Bronchial epithelial cell (primary cell): Measurements from ENCODE around the gene A2ML1. TPM values are rescaled to one million over a fixed set of nuclear protein-coding genes. Genes with fewer than 3 reads are reported as not detected.
"Not testable (repeated sequence)": the region's sequence is repeated elsewhere in the genome, so short reads cannot be mapped to it uniquely, and the experiment has no call there.

ENCODE experiments used
- DNase-seq: peaks from one replicate; pipeline ENCODE4 v3.0.0-alpha.2; 2010; ENCODE audit warnings: low read depth
- FAIRE-seq: peaks from 2 replicates; lab custom pipeline; 2011; peaks lifted over from hg19 to GRCh38; lab: Jason Lieb, UNC
- H3K27me3 ChIP-seq: 2 replicates; pipeline ENCODE4 v1.5.1; 2011; ENCODE audit warnings: low read length; ENCODE audit not compliant: control insufficient read depth, insufficient read depth
- H3K36me3 ChIP-seq: 2 replicates; pipeline ENCODE4 v1.5.1; 2011; ENCODE audit warnings: low read length; ENCODE audit not compliant: control insufficient read depth, insufficient read depth
- H3K4me3 ChIP-seq: 2 replicates; pipeline ENCODE4 v1.5.1; 2011; ENCODE audit warnings: mild to moderate bottlenecking, low read depth, low read length, control low read depth
- CTCF ChIP-seq: IDR thresholded peaks from 2 replicates; pipeline ENCODE4 v1.5.1; 2011; ENCODE audit warnings: mild to moderate bottlenecking, moderate library complexity, low read length, control low read depth, inconsistent platforms; ENCODE audit not compliant: insufficient read depth, severe bottlenecking
- total RNA-seq: library from RNA; depleted of rRNA; stranded (reverse); fragments of >200 nt; gene quantifications from 2 replicates; pipeline ENCODE4 v1.2.1, GENCODE V29; 2014

The A2ML1 gene
- total RNA-seq, 1 donor from 2014 or later, result 61.9 TPM

GRCh38 chr12:8796831-8797626, 25.4 kb upstream of the A2ML1 start:
- Histone ChIP-seq H3K4me3 (no peak overlapping the region), H3K36me3 (no peaks in the 10 kb centered on the region), H3K27me3 (no peaks in the 10 kb centered on the region)
- no peak for DNase-seq
- TF ChIP-seq CTCF, result no peak
- FAIRE-seq, result no peak

- not testable (repeated sequence) for DNase-seq, H3K36me3 ChIP-seq, H3K27me3 ChIP-seq, FAIRE-seq, H3K4me3 ChIP-seq
Observed at GRCh38 chr12:8801213-8801612, 21.2 kb upstream of the A2ML1 start.

- DNase-seq, H3K4me3 ChIP-seq, H3K27me3 ChIP-seq, H3K36me3 ChIP-seq, FAIRE-seq: not testable (repeated sequence)
Observed at GRCh38 chr12:8804833-8805232, 17.6 kb upstream of the A2ML1 start.

- FAIRE-seq, result not testable (repeated sequence)
Observed at GRCh38 chr12:8805487-8805886, 16.9 kb upstream of the A2ML1 start.

GRCh38 chr12:8807084-8807483, 15.3 kb upstream of the A2ML1 start:
- FAIRE-seq, H3K4me3 ChIP-seq, DNase-seq, H3K36me3 ChIP-seq, H3K27me3 ChIP-seq: not testable (repeated sequence)

More at GRCh38 chr12:8805487-8805886, 16.9 kb upstream of the A2ML1 start:
- H3K36me3 ChIP-seq, H3K4me3 ChIP-seq, H3K27me3 ChIP-seq, DNase-seq: not testable (repeated sequence)

GRCh38 chr12:8810112-8810511, 12.3 kb upstream of the A2ML1 start:
- not testable (repeated sequence) for H3K4me3 ChIP-seq, FAIRE-seq, H3K27me3 ChIP-seq, DNase-seq, H3K36me3 ChIP-seq

GRCh38 chr12:8813572-8814357, 8.7 kb upstream of the A2ML1 start:
- TF ChIP-seq CTCF, result no peak
- no peaks in the 10 kb centered on the region for H3K36me3 ChIP-seq
- no peaks in the 10 kb centered on the region for H3K27me3 ChIP-seq
- DNase-seq (no peak), FAIRE-seq (no peak)
- H3K4me3 ChIP-seq, result no peak overlapping the region

GRCh38 chr12:8816448-8817050, 5.9 kb upstream of the A2ML1 start:
- no peak for FAIRE-seq
- Histone ChIP-seq H3K4me3 (no peak overlapping the region), H3K36me3 (no peaks in the 10 kb centered on the region), H3K27me3 (no peaks in the 10 kb centered on the region)
- no peak for DNase-seq
- TF ChIP-seq CTCF, result no peak
